HEK293 (cell line): ENCODE data around the gene COL4A3.

ENCODE experiments used
- ZNF121 ChIP-seq: fragments of 450-650 bp; formaldehyde crosslinking; IDR thresholded peaks from 2 replicates; pipeline ENCODE4 v1.5.1; 2016; ENCODE audit warnings: missing biosample characterization, missing genetic modification characterization
- ZNF274 ChIP-seq, 2 experiments: fragments of 200-500 bp in 1 of 2; fragments of 450-650 bp in 1 of 2; sonication (Bioruptor generic) in 1 of 2; formaldehyde crosslinking in 1 of 2; IDR thresholded peaks; 2 replicates each; pipeline versions ENCODE4 v1.5.1 to v1.6.1; 2014 to 2016; ENCODE audit warnings: borderline replicate concordance in 1 of 2, inconsistent platforms in 1 of 2, low read length in 1 of 2, missing biosample characterization in 1 of 2, missing genetic modification characterization in 1 of 2

DNA sequence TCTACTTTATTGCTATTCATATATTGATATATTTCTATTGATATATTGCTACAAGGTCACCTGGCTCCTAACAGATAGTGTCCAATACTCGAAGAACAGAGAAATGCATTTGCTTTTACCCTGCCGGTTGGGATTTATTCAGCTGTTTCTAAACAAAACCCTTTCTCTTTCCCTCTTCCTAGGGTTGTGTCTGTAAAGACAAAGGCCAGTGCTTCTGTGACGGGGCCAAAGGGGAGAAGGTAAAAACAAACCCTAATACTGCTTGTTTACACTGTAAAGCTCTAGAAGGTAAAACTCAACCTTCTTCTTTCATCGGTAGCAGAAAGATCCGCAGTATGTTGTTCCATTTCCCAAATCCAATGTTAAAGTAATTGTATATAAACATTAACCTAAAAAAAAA is 73.4 kb downstream of the COL4A3 start:
- TF ChIP-seq ZNF274 (IDR thresholded peaks at IDR 0.05; ENCODE audit: low read length) (no peak), ZNF274 (tag by site-specific recombination; IDR thresholded peaks at IDR 0.05; ENCODE audit: borderline replicate concordance) (no peak), ZNF121 (tag by site-specific recombination) (no peak)
